HG03045 (cell line): ENCODE measurements around the gene ARHGAP26.
A peak's percentile ranks its signal among the peaks of the same experiment; 100 is the strongest.

Source experiments
- ATAC-seq: cut with Tn5 transposase; IDR thresholded peaks from one replicate; pipeline ENCODE4 v1.9.1; 2021; ENCODE audit warnings: mild to moderate bottlenecking, moderate library complexity; ENCODE audit not compliant: unreplicated experiment

Gene ARHGAP26

GRCh38 chr5:143208781-143209510, 438.8 kb downstream of the ARHGAP26 start:
- no peak for ATAC-seq

- ATAC-seq, result no peak
Observed at GRCh38 chr5:143209881-143210395, 439.8 kb downstream of the ARHGAP26 start.

- no peak for ATAC-seq
Observed at GRCh38 chr5:143210576-143210975, 440.4 kb downstream of the ARHGAP26 start.

GRCh38 chr5:143212261-143212660, 442.1 kb downstream of the ARHGAP26 start:
- ATAC-seq, result no peak

- peak; percentile 9 for ATAC-seq
Observed at GRCh38 chr5:143213231-143213850, 443.2 kb downstream of the ARHGAP26 start.

- peak; percentile 58 for ATAC-seq
Observed at GRCh38 chr5:143213851-143214363, 443.7 kb downstream of the ARHGAP26 start.

GRCh38 chr5:143214458-143214857, 444.3 kb downstream of the ARHGAP26 start:
- no peak for ATAC-seq

GRCh38 chr5:143214890-143215289, 444.7 kb downstream of the ARHGAP26 start:
- ATAC-seq, result no peak

GRCh38 chr5:143215690-143216089, 445.5 kb downstream of the ARHGAP26 start:
- no peak for ATAC-seq

- no peak for ATAC-seq
Observed at GRCh38 chr5:143216211-143216610, 446.0 kb downstream of the ARHGAP26 start.

GRCh38 chr5:143217065-143217803, 447.1 kb downstream of the ARHGAP26 start:
- ATAC-seq, result no peak

GRCh38 chr5:143217804-143218160, 447.6 kb downstream of the ARHGAP26 start:
- peak; percentile 28 for ATAC-seq

GRCh38 chr5:143218517-143219170, 448.5 kb downstream of the ARHGAP26 start:
- no peak for ATAC-seq

- ATAC-seq, result no peak
Observed at GRCh38 chr5:143219696-143220095, 449.5 kb downstream of the ARHGAP26 start.

GRCh38 chr5:143220748-143221251, 450.6 kb downstream of the ARHGAP26 start:
- ATAC-seq, result no peak

GRCh38 chr5:143222287-143223231, 452.4 kb downstream of the ARHGAP26 start:
- ATAC-seq, result peak; percentile 63

GRCh38 chr5:143224672-143225071, 454.5 kb downstream of the ARHGAP26 start:
- ATAC-seq, result no peak

- ATAC-seq, result no peak
Observed at GRCh38 chr5:143225511-143225910, 455.3 kb downstream of the ARHGAP26 start.

- ATAC-seq, result no peak
Observed at GRCh38 chr5:143226361-143226760, 456.2 kb downstream of the ARHGAP26 start.

GRCh38 chr5:143226872-143227271, 456.7 kb downstream of the ARHGAP26 start:
- ATAC-seq, result no peak
